ENCODE measurements around the gene NDUFV1.
"Not testable (repeated sequence)": the region's sequence is repeated elsewhere in the genome, so short reads cannot be mapped to it uniquely, and the experiment has no call there.

Gene NDUFV1

DNA sequence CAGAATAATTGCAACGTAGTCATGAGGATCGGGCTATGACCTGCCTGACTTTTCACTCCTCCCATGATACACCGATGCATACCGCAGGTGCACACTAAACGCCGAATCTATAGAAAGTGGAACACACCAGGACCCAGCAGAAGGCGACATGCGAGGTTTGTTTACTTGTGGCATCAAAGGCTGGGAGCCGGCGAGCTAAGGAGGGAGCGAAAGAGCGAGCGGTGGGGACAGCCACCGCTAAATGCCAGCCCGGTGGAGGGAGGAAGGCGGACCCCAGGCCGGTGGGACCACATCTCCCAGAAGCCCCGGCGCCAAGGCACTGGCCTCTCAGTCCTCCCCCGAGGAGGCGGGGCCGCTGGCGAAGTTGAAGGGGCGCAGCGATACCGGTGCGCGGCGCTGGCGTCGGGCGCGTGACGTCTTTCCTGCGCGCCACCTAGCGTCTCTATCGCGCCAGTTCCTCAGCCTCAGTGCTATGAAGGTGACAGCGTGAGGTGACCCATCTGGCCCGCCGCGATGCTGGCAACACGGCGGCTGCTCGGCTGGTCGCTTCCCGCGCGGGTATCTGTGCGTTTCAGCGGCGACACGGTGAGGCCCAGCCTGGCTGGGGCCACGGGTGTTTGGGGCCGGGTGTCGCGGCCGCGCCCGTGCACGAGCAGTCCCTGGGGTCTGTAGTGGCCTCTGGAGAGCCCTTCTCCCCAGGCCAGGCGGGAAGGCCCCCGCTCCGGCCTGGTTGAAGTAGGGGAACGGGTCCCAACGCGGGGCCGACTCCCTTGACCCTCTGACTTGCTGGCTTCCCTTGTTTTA, at the start of gene NDUFV1:
TSS of gene NDUFV1 (plus strand) at position 445 of the 804 bp plus-strand sequence. CDS start at position 514, 69 bp downstream.
- peak; percentile 97 for DNase-seq

DNA sequence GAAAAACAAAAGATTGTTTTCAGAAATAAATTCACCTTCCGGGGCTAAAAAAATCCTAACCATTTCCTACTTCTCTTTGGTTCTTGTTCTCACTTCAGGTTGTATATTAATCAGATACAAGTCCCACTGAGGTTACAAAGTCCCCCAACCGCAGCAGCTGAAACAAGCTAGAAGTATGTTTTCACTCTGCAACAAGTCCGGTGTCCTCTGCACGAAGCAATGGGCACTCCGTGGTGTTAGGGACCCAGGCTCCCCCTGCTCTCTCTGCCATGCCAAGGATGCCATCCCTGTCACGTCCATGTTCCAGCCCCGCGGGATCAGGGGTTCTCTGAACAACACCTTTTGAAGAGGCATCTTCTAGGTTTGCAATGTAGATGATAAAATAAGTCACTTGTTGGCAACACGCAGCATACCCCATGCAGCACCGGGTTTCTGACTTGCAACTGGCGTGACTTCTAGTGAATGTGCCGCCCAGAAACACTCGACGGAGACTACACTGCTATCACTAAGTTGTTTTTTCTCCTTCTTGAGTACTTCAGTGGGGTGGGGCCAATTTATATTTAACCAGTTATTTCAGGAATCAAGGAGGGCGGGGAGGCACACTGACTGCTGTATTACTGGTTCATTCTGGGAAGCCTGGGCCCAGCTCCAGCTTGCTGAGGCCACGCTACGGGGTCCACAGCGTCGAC, 48.5 kb upstream of the NDUFV1 start:
- DNase-seq: peak; percentile 69

GRCh38 chr11:67561971-67562619, 44.6 kb upstream of the NDUFV1 start:
- no peak for DNase-seq

- no peak for DNase-seq
These were observed 43.6 kb upstream of the NDUFV1 start for GRCh38 chr11:67562963-67563704.

- not testable (repeated sequence) for DNase-seq
These were observed 43.0 kb upstream of the NDUFV1 start for GRCh38 chr11:67563705-67564114.

DNA sequence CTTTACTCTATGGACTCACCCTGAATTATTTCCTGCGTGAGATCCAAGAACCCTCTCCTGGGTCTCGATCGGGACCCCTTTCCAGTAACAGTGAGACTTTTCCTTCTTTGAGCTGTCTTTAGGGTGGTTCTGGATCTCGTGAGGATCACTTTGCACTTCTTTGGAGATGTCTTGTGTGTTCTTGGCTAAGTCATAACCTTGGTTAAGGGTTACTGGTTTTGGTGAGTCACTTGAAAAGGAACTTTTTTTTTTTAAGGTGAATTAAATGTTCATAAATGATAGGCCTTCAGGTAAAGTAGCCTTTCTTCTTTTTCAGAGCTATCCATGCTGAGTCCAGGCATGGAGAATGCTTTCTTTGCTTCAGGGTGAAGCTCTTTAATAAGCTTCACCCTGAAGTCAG, 42.5 kb upstream of the NDUFV1 start:
- DNase-seq: no peak

- DNase-seq: no peak
These were observed 35.3 kb upstream of the NDUFV1 start for GRCh38 chr11:67571443-67571842.

GRCh38 chr11:67572305-67572704, 34.4 kb upstream of the NDUFV1 start:
- no peak for DNase-seq

DNA sequence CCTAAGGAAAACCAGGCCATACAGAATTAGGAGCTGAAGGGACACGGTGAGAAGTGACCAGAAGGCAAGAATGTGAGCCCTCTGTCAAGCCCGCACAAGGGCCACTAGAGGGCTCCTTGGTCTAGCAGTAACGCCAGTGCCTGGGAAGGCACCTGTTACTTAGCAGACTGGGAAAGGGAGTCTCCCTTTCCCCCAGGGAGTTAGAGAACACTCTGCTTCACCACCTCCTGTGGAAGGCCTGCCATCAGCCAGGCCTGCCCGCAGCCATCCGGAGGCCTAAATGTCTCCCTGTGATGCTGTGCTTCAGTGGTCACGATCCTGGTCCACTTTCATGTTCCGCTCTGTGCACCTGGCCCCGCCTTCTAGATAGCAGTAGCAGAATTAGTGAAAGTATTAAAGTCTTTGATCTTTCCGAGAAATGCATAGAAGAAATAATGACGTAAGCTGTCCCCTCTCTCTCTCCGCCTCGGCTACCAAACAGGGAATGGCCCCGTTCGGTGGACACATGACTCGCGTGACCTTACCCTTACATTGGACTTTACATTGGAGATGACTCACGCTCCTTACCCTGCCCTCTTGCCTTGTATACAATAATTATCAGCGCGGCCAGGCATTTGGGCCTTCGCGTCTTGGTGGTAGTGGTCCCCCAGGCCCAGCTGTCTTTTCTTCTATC, 33.9 kb upstream of the NDUFV1 start:
- DNase-seq: peak; percentile 40

DNA sequence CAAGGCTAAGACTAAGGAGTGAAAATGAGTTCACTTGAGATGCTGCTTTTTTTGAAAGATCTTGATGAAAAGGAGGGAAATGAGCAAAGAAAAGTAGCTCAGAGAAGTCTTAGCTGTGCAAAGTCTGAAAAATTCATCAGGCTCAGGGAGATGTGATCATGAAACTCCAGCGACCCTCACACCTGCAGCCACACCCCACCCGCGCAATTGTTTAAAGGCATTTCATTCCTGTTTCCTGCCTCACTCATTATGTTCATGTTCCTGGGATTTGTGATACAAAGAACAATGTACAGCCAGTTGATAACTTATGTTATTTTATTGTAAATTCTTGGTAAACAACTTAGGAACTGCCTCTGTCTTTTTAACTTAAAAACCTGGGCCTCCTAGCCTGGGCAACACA, 31.8 kb upstream of the NDUFV1 start:
- DNase-seq: no peak

DNA sequence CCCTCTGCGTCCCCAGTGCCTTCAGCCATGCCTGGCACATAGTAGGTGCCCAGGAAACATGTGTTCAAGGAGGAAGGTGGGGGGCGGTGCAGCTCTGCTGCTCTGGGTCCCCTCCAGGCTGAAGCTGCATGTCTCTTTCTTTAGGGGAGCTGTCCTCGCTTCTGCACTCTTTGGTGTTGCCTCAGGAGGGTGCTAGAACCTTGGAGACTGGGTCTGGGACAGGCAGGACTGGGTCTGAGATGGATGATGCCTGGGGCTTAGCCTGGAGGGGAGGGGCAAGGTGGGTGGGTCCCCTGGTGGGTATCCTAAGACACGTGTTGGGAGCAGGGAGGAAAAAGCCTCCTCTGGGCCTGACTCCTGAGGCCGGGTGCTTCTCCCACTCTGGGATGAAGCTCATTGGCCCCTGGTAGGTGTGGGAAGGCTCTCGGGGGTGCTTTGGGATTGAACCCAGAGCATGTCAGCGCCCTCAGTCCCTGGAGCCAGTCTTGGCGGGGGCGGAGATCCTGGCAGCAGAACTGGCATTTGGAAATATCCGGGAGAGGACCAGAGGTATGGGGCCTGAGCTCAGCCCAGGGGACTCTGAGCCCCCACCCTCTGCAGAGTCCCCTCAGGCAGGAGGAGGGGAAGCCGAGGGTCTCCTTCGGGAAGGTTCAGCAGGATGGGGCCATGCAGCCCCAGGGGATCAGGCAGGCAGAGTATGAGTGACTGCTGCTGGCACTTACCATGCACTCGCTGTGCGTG, 29.8 kb upstream of the NDUFV1 start:
- DNase-seq: no peak

GRCh38 chr11:67577951-67578350, 28.8 kb upstream of the NDUFV1 start:
- no peak for DNase-seq

- no peak for DNase-seq
These were observed 25.3 kb upstream of the NDUFV1 start for GRCh38 chr11:67581469-67581868.

GRCh38 chr11:67582011-67582410, 24.7 kb upstream of the NDUFV1 start:
- no peak for DNase-seq

- DNase-seq: peak; percentile 93
These were observed 23.2 kb upstream of the NDUFV1 start, which contains the start of gene GSTP1 for GRCh38 chr11:67583247-67584204. Gene GSTP1 (plus strand): TSS chr11:67583812. CDS start chr11:67583844, 32 bp downstream.

- peak; percentile 81 for DNase-seq
These were observed 22.4 kb upstream of the NDUFV1 start for GRCh38 chr11:67584205-67584880.

DNA sequence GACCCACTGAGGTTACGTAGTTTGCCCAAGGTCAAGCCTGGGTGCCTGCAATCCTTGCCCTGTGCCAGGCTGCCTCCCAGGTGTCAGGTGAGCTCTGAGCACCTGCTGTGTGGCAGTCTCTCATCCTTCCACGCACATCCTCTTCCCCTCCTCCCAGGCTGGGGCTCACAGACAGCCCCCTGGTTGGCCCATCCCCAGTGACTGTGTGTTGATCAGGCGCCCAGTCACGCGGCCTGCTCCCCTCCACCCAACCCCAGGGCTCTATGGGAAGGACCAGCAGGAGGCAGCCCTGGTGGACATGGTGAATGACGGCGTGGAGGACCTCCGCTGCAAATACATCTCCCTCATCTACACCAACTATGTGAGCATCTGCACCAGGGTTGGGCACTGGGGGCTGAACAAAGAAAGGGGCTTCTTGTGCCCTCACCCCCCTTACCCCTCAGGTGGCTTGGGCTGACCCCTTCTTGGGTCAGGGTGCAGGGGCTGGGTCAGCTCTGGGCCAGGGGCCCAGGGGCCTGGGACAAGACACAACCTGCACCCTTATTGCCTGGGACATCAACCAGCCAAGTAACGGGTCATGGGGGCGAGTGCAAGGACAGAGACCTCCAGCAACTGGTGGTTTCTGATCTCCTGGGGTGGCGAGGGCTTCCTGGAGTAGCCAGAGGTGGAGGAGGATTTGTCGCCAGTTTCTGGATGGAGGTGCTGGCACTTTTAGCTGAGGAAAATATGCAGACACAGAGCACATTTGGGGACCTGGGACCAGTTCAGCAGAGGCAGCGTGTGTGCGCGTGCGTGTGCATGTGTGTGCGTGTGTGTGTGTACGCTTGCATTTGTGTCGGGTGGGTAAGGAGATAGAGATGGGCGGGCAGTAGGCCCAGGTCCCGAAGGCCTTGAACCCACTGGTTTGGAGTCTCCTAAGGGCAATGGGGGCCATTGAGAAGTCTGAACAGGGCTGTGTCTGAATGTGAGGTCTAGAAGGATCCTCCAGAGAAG, 21.6 kb upstream of the NDUFV1 start:
- no peak for DNase-seq

GRCh38 chr11:67585911-67586310, 20.8 kb upstream of the NDUFV1 start:
- no peak for DNase-seq

Measured in femur (tissue), 1 donor.